ENCODE data around the gene ARHGAP33.

ARHGAP33 gene

DNA sequence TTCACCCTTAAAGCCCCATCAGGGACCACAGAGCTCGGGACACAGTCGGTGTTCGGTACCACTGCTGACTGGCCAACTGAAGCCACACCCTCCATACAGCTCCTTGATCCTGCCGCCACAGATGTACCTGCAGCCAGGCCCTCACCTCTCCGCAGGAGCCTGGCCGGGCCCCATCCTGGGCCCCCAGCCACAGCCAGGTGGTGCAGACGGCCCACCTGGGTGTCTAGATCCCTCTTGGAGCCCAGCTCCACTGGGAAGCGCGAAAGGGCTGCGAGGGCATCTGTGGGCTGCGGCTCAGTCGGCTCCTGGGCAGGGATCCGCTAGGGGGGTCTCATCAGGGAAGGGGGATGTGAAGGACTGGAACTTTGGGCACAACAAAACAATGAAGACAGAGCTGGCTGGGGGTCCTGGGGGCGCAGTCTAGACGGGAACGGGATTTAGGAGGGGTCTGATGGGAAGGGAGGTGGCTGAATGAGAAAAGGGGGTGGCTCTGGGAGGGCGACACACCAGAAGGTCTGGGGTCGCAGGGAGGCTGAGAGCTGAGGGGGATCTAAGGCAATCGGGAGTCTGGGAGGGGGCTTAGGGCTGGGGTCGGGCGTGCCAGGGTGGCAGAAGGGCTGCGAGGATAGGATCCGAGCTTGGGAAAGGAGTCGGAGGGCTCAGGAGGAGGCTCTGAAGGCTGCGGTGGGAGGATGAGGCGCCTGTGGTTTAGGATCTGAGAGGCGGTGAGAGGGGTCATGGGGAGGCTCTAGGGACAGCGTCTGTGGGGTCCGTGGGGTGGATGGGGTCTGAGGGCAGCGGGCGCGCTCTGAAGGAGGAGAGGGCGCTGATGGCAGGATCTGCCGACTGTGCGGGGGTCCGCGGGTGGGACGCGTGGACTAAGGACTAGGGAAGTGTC, 21.5 kb downstream of the ARHGAP33 start:
- H3K9me3 ChIP-seq (ENCODE audit: insufficient read depth, low read depth, low read length), result no peaks in the 10 kb centered on the region
- H3K27me3 ChIP-seq (ENCODE audit: insufficient read depth, low read length, poor library complexity, severe bottlenecking), result no peaks in the 10 kb centered on the region
- no peaks in the 10 kb centered on the region for H3K79me2 ChIP-seq (ENCODE audit: insufficient read depth, low read length)
- no peaks in the 10 kb centered on the region for H3F3A ChIP-seq (ENCODE audit: low read depth)
- H3K9ac ChIP-seq (ENCODE audit: low read depth, low read length, poor library complexity, severe bottlenecking), result no peak overlapping the region
- no peak overlapping the region for H3K4me3 ChIP-seq (ENCODE audit: low read length, poor library complexity, severe bottlenecking)
- TF ChIP-seq EZH2phosphoT487 (IDR thresholded peaks at IDR 0.05; ENCODE audit: borderline replicate concordance) (no peak), CTCF (conservative IDR thresholded peaks at IDR 0.05; ENCODE audit: low read length) (no peak)
- H3K36me3 ChIP-seq (ENCODE audit: insufficient read depth, low read length), result no peaks in the 10 kb centered on the region
- H4K20me1 ChIP-seq (ENCODE audit: insufficient read depth, low read length, poor library complexity, severe bottlenecking), result no peaks in the 10 kb centered on the region
- H3K9me2 ChIP-seq (replicated peaks; ENCODE audit: low read depth, low read length), result no peaks in the 10 kb centered on the region
- H3K4me1 ChIP-seq (ENCODE audit: insufficient read depth, low read length, poor library complexity, severe bottlenecking), result no peaks in the 10 kb centered on the region
- no peak overlapping the region for H3K4me2 ChIP-seq (ENCODE audit: low read depth, low read length, poor library complexity, severe bottlenecking)
- H2AFZ ChIP-seq (ENCODE audit: low read length), result no peak overlapping the region

GRCh38 chr19:35797663-35798062, 22.3 kb downstream of the ARHGAP33 start:
- Histone ChIP-seq H3F3A (ENCODE audit: low read depth) (no peaks in the 10 kb centered on the region), H3K9me3 (ENCODE audit: insufficient read depth, low read depth, low read length) (no peaks in the 10 kb centered on the region), H3K9me2 (replicated peaks; ENCODE audit: low read depth, low read length) (no peaks in the 10 kb centered on the region), H3K4me2 (ENCODE audit: low read depth, low read length, poor library complexity, severe bottlenecking) (no peak overlapping the region), H3K27me3 (ENCODE audit: insufficient read depth, low read length, poor library complexity, severe bottlenecking) (no peaks in the 10 kb centered on the region), H4K20me1 (ENCODE audit: insufficient read depth, low read length, poor library complexity, severe bottlenecking) (no peaks in the 10 kb centered on the region), H2AFZ (ENCODE audit: low read length) (no peak overlapping the region), H3K36me3 (ENCODE audit: insufficient read depth, low read length) (no peaks in the 10 kb centered on the region), H3K9ac (ENCODE audit: low read depth, low read length, poor library complexity, severe bottlenecking) (no peak overlapping the region), H3K4me1 (ENCODE audit: insufficient read depth, low read length, poor library complexity, severe bottlenecking) (no peaks in the 10 kb centered on the region), H3K4me3 (ENCODE audit: low read length, poor library complexity, severe bottlenecking) (no peak overlapping the region), H3K79me2 (ENCODE audit: insufficient read depth, low read length) (no peaks in the 10 kb centered on the region)
- TF ChIP-seq EZH2phosphoT487 (IDR thresholded peaks at IDR 0.05; ENCODE audit: borderline replicate concordance) (no peak), CTCF (conservative IDR thresholded peaks at IDR 0.05; ENCODE audit: low read length) (no peak)

- Histone ChIP-seq H3F3A (ENCODE audit: low read depth) (no peaks in the 10 kb centered on the region), H3K4me2 (ENCODE audit: low read depth, low read length, poor library complexity, severe bottlenecking) (no peak overlapping the region), H3K9me2 (replicated peaks; ENCODE audit: low read depth, low read length) (no peaks in the 10 kb centered on the region), H3K36me3 (ENCODE audit: insufficient read depth, low read length) (no peaks in the 10 kb centered on the region), H3K27me3 (ENCODE audit: insufficient read depth, low read length, poor library complexity, severe bottlenecking) (no peaks in the 10 kb centered on the region), H3K4me1 (ENCODE audit: insufficient read depth, low read length, poor library complexity, severe bottlenecking) (peaks cover 15% of the 10 kb centered on the region), H4K20me1 (ENCODE audit: insufficient read depth, low read length, poor library complexity, severe bottlenecking) (no peaks in the 10 kb centered on the region), H3K79me2 (ENCODE audit: insufficient read depth, low read length) (no peaks in the 10 kb centered on the region), H3K9me3 (ENCODE audit: insufficient read depth, low read depth, low read length) (no peaks in the 10 kb centered on the region), H3K4me3 (ENCODE audit: low read length, poor library complexity, severe bottlenecking) (no peak overlapping the region), H2AFZ (ENCODE audit: low read length) (no peak overlapping the region), H3K9ac (ENCODE audit: low read depth, low read length, poor library complexity, severe bottlenecking) (no peak overlapping the region)
- no peak for TF ChIP-seq CTCF (conservative IDR thresholded peaks at IDR 0.05; ENCODE audit: low read length)
- no peak for TF ChIP-seq EZH2phosphoT487 (IDR thresholded peaks at IDR 0.05; ENCODE audit: borderline replicate concordance)
Observed at GRCh38 chr19:35801828-35802227, 26.5 kb downstream of the ARHGAP33 start.

Measured in Loucy (cell line).